SK-N-MC (cell line): ENCODE measurements around the gene SLC12A9.

Experiments
- DNase-seq: peaks from one replicate; pipeline ENCODE4 v3.0.0-alpha.2; 2011; ENCODE audit warnings: low read depth, low spot score
- H3K27ac ChIP-seq: fragments of 200-600 bp; sonication (generic); 2 replicates; pipeline ENCODE4 v1.5.1; 2016; ENCODE audit warnings: mixed run types
- H3K36me3 ChIP-seq: fragments of 200-600 bp; sonication (generic); 2 replicates; pipeline ENCODE4 v1.6.1; 2017; ENCODE audit warnings: antibody characterized with exemption, low read length, mixed read lengths; ENCODE audit not compliant: insufficient read depth
- H3K4me3 ChIP-seq: fragments of 200-600 bp; sonication (generic); 2 replicates; pipeline ENCODE4 v1.5.1; 2016
- H3K9ac ChIP-seq: fragments of 200-600 bp; sonication (generic); 2 replicates; pipeline ENCODE4 v1.8.0; 2017; ENCODE audit warnings: mixed run types, mixed read lengths; ENCODE audit not compliant: insufficient read length
- H3K9me3 ChIP-seq: fragments of 200-600 bp; sonication (generic); 2 replicates; pipeline ENCODE4 v1.6.1; 2017; ENCODE audit warnings: low read depth, mild to moderate bottlenecking, antibody characterized with exemption, low read length, moderate library complexity, mixed read lengths
- EZH2 ChIP-seq: fragments of 200-600 bp; sonication (generic); IDR thresholded peaks from one replicate; pipeline ENCODE4 v1.6.1; 2017; ENCODE audit warnings: antibody characterized with exemption
- FOXP2 ChIP-seq: optimal IDR thresholded peaks from 2 replicates; pipeline ENCODE3; 2011; ENCODE audit warnings: mild to moderate bottlenecking, moderate library complexity; ENCODE audit not compliant: insufficient read depth; ENCODE audit errors: extremely low read length, control extremely low read depth
- POLR2AphosphoS5 ChIP-seq: IDR thresholded peaks from 2 replicates; pipeline ENCODE4 v1.6.1; 2012; ENCODE audit warnings: mild to moderate bottlenecking, low read depth, low read length, borderline replicate concordance

The SLC12A9 gene

GRCh38 chr7:100855515-100855914, 3.0 kb downstream of the SLC12A9 start:
- no peak for TF ChIP-seq POLR2AphosphoS5
- TF ChIP-seq EZH2, result no peak
- no peak for TF ChIP-seq FOXP2
- no peak overlapping the region for H3K9ac ChIP-seq
- no peaks in the 10 kb centered on the region for H3K36me3 ChIP-seq
- no peak for DNase-seq
- H3K27ac ChIP-seq, result no peak overlapping the region
- H3K4me3 ChIP-seq, result no peak overlapping the region
- H3K9me3 ChIP-seq, result no peaks in the 10 kb centered on the region

- H3K27ac ChIP-seq, result no peak overlapping the region
- no peak overlapping the region for H3K9ac ChIP-seq
- TF ChIP-seq EZH2 (no peak), FOXP2 (no peak), POLR2AphosphoS5 (no peak)
- H3K4me3 ChIP-seq, result no peak overlapping the region
- H3K36me3 ChIP-seq, result no peaks in the 10 kb centered on the region
- no peak for DNase-seq
- H3K9me3 ChIP-seq, result no peaks in the 10 kb centered on the region
Observed at GRCh38 chr7:100856871-100857282, 4.4 kb downstream of the SLC12A9 start.

- no peaks in the 10 kb centered on the region for H3K9me3 ChIP-seq
- no peak overlapping the region for H3K4me3 ChIP-seq
- H3K36me3 ChIP-seq, result no peaks in the 10 kb centered on the region
- no peak overlapping the region for H3K9ac ChIP-seq
- no peak for DNase-seq
- TF ChIP-seq EZH2 (no peak), FOXP2 (no peak), POLR2AphosphoS5 (no peak)
- H3K27ac ChIP-seq, result no peak overlapping the region
Observed at GRCh38 chr7:100859856-100860255, 7.3 kb downstream of the SLC12A9 start.

GRCh38 chr7:100860702-100861615, 8.4 kb downstream of the SLC12A9 start:
- DNase-seq, result no peak
- TF ChIP-seq EZH2 (no peak), FOXP2 (no peak), POLR2AphosphoS5 (no peak)
- Histone ChIP-seq H3K27ac (no peak overlapping the region), H3K36me3 (no peaks in the 10 kb centered on the region), H3K9me3 (no peaks in the 10 kb centered on the region), H3K9ac (no peak overlapping the region), H3K4me3 (no peak overlapping the region)

GRCh38 chr7:100861616-100861985, 9.1 kb downstream of the SLC12A9 start:
- Histone ChIP-seq H3K4me3 (no peak overlapping the region), H3K27ac (no peak overlapping the region), H3K9ac (no peak overlapping the region), H3K9me3 (no peaks in the 10 kb centered on the region), H3K36me3 (no peaks in the 10 kb centered on the region)
- no peak for TF ChIP-seq FOXP2
- no peak for TF ChIP-seq POLR2AphosphoS5
- no peak for TF ChIP-seq EZH2
- DNase-seq, result no peak

- Histone ChIP-seq H3K27ac (no peak overlapping the region), H3K9ac (no peak overlapping the region), H3K36me3 (no peaks in the 10 kb centered on the region), H3K9me3 (no peaks in the 10 kb centered on the region), H3K4me3 (no peak overlapping the region)
- no peak for DNase-seq
- TF ChIP-seq POLR2AphosphoS5 (no peak), FOXP2 (no peak)
Observed at GRCh38 chr7:100863406-100863950, 11.0 kb downstream of the SLC12A9 start.

- H3K27ac ChIP-seq, result peak overlapping the region; percentile 98
- no peak for DNase-seq
- no peak for TF ChIP-seq POLR2AphosphoS5
- TF ChIP-seq EZH2, result no peak
- no peak for TF ChIP-seq FOXP2
Observed at GRCh38 chr7:100864263-100864845, 11.8 kb downstream of the SLC12A9 start.

GRCh38 chr7:100865372-100865911, 12.9 kb downstream of the SLC12A9 start:
- H3K9me3 ChIP-seq, result no peaks in the 10 kb centered on the region
- H3K4me3 ChIP-seq, result peak overlapping the region; percentile 92
- peak overlapping the region; percentile 98 for H3K27ac ChIP-seq
- peaks cover 7% of the 10 kb centered on the region; the same call in 1 of the 2 replicates for H3K36me3 ChIP-seq
- H3K9ac ChIP-seq, result peak overlapping the region; percentile 98
- DNase-seq, result no peak
- TF ChIP-seq FOXP2, result no peak
- no peak for TF ChIP-seq POLR2AphosphoS5
- TF ChIP-seq EZH2, result no peak

More at GRCh38 chr7:100864263-100864845, 11.8 kb downstream of the SLC12A9 start:
- H3K9me3 ChIP-seq, result no peaks in the 10 kb centered on the region
- no peaks in the 10 kb centered on the region; the same call in 1 of the 2 replicates for H3K36me3 ChIP-seq
- H3K4me3 ChIP-seq, result no peak overlapping the region
- no peak overlapping the region for H3K9ac ChIP-seq
